GM19351 (cell line): ENCODE data around the gene KSR1.
"Not testable (repeated sequence)": the region's sequence is repeated elsewhere in the genome, so short reads cannot be mapped to it uniquely, and the experiment has no call there.

ENCODE experiments used
- ATAC-seq: cut with Tn5 transposase; IDR thresholded peaks from one replicate; pipeline ENCODE4 v1.9.1; 2021; ENCODE audit warnings: mild to moderate bottlenecking, moderate library complexity; ENCODE audit not compliant: unreplicated experiment

Gene KSR1

DNA sequence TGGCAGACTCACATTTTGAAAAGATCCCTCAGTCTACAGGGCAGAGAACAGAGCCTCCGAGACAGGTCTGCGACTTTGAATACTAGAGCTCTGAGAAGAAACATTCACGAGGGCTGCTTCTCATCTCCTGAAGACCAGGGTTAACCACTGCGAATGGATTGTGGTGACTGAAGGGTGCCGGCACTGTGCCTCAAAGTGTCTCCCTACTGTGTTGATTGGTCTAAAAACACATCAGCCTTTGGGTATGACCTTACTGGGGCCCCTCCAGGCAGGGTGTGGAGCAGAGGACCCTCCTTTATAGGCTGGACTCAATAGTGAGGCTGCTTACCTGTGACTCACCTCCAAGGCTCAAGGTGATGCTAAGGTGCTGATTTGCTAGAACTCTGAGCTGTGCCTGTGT is 172.1 kb downstream of the KSR1 start:
- no peak for ATAC-seq

DNA sequence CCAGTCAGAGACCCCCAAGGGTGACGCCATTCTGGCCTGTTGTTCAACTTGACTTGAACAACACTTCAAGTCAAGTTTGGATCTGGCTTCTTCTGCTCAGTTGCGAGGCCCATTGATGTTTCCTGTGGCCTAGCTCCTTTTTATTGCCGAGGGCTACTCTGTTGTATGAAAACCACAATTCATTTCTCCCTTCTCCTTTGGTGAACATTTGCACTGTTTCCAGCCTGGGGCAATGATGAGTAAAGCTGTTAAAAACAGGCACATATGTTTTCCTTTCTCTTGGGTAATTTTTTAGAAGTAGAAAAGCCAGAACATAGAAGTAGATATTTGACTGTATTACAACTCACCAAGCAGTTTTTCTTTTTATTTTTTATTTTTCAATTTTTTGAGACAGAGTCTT is 173.0 kb downstream of the KSR1 start:
- not testable (repeated sequence) for ATAC-seq

DNA sequence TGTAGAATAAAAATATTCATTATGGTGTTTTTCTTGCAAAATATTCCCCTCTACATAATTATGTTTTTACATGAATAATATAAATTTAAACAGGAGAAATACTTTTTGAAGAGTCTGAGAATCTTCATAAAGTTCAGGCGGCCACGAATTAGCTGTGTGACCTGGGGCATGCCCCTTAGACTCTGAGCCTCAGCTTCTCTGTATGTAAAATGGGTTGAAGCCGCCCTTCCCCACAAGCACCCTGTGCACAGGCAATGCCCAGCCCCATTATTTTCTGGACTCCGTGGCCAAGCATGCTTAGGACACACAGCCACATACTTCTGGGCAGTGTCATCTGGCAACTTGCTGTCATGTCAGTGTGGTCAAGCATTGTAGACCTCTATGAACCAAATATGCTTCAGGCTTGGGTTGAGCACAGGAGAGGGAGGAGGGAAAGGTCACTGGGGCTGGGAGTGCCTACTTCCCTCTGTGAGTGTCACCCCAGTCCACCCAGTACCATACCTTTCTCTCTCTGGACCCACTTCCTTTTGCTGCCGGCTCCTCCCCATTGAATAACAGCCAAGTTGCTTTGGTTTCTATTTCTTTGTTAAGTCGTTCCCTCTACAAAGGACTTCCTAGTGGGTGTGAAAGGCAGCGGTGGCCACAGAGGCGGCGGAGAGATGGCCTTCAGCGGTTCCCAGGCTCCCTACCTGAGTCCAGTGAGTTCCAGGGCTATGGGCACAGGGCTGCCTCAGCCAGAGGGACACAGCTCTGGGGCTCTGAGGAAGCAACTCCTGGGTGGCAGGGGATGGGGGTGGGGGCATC is 174.6 kb downstream of the KSR1 start, which contains the start of gene LGALS9:
Gene LGALS9, plus strand, starts transcription at position 582 of the 804 bp plus-strand sequence. Its CDS starts 78 bp downstream, at position 660.
- ATAC-seq, result peak; percentile 61

DNA sequence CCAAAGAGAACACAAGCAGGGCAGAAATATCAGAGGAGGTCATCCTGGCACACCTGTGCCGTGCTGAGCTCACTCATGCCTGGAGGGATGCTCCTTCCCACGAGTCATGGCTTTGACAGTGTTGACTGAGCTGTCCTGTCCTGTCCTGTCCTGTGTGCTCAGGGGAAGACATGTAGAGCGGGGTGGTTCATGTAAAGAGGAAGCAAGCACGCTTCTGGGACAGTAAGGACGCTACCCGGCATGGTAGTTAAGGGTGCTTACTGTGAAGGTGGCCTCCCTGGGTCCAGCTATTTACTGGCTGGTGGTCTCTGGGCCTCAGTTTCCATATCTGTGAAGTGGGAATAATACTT is 175.1 kb downstream of the KSR1 start:
- ATAC-seq, result peak; percentile 47

DNA sequence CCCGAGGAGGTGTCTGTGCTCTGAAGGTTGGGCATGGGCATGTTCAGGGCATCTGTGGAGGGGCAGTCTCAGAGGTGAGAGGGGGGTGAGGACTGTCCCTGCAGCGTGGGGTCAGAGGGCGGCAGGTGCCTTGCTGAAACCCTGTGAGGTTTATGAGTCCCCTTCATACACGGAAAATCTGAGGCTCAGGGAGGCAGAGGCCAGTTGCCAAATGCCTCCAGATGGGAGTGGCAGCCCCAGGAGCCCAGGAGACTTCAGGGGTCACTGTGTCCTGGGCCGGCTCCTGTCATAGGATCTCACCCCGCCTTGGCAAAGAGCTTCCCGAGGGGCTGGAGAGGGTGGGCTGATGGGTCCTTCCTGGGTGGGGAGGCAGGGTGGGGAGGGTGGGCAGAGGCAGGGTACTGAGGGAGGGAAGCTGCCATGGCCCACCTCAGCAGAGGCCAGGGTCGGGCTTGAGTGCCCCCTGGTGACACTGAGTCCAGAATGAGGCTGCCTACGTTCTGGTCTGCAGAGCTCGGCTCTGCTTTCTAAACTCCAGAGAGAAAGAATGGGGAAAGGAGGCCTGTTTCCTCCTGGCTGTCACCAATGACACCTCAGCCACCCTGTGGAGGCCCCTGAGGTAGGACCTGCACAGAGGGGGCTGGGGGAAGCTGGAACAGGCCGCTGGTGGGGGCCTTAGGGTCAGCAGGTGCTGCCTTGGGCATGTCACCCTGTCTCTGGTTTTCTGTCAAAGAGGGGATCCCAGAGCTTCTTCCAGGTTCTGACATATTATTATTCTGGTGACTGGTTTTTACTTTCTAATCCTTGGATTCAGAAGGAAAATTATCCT is 175.9 kb downstream of the KSR1 start:
- no peak for ATAC-seq

DNA sequence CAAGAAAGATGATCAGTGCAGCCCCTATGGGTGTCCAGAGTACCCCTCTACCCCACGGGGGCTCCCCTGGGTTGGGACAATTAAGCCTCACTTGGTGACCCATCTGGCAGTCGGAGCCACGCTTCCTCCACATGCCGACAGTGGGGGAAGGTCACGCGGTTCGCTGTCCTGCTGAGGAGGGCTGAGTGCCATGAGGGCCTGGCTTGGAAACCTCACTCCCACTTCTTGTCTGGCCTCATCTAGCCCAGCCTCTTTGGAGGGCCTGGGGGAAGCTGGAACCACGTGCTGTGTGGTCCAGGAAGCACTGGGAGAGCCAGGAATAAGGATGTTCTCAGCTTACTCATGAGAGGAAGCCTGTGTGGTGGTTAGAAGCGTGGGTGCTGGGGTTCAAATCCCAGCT is 176.5 kb downstream of the KSR1 start:
- not testable (repeated sequence) for ATAC-seq

DNA sequence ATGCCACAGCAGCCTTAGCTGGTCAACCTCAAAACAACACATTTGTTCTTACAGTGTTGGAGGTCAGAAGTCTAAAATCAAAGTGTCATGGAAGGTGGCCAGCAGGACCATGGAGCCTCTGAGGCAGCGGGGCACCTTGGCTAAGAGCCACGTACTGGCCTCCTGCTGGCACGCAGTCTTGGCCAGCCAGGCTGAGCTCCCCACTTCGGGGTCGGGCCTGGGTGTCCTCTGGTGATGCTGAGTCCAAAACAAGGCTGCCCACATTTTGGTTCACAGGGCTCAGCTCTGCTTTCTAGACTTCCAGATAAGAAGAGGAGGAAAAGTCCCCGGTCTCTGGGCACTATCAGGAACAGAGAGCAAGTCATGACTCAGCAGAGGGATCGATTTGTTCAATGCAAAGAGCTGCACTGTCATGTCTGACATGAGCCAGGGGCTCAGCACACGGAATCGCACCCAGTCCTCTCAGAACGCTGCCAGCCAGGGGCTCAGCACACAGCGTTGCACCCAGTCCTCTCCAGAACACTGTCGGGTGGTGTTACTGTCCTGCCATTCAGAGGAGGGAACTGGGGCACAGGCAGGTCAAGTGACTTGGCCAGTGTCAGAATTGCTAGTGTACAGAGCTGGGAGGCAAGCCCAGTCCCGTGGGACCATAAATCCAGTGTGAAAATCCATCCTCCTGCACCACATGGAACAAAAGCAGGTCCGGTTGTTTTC is 177.2 kb downstream of the KSR1 start:
- ATAC-seq, result no peak

DNA sequence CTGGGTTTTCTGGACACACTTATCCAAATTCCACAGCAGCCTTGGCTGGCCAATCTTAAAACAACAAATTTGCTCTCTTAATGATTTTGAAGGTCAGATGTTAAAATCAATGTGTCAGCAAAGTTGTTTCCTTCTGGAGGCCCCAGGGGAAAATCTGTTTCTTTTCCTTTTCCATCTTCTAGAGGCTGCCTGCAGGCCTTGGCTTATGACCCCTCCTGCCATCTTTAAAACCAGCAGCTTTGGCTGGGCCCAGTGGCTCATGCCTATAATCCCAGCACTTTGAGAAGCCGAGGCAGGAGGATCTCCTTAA is 177.7 kb downstream of the KSR1 start:
- no peak for ATAC-seq

DNA sequence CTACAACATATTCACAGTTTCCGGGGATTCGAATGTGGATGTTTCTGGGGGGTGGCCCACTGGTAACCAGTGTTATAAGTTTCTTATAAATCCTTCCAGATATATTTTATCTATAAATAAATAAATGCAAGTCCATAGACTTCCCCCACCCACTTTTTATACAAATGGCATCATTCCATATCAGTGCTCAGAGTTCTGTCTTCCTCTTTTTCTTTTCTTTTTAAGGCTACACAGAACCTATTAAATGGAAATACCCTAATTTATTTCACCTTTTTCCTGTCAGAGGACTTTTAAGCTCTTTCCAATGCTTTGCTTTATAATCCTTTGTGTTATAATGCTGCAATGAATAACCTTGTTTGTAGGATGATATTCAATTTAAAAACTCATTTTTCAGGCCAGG is 178.5 kb downstream of the KSR1 start:
- ATAC-seq, result no peak

DNA sequence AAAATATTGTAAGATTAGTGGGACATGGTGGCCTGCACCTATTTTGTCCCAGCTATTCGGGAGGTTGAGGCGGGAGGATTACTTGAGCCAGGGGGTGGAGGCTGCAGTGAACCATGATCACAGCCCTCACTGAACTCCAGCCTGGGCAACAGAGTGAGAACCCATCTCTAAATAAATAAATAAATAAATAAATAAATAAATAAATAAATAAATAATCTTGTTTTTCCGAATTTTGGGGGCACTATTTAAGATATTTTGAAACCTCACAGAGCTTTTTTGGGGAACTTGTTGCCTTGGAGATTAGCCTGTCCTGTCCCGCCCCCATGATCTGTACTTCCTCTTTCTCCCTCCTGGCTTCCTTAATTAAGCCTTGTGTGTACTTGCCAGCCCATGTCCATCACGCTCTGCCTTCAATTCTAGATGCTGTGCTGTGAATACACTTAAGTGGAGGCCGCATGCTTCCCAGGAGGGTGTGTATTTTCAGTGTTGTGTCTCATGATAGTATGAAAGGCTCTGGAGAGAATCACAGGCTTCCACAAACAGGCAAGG is 179.1 kb downstream of the KSR1 start:
- ATAC-seq, result peak; percentile 35

DNA sequence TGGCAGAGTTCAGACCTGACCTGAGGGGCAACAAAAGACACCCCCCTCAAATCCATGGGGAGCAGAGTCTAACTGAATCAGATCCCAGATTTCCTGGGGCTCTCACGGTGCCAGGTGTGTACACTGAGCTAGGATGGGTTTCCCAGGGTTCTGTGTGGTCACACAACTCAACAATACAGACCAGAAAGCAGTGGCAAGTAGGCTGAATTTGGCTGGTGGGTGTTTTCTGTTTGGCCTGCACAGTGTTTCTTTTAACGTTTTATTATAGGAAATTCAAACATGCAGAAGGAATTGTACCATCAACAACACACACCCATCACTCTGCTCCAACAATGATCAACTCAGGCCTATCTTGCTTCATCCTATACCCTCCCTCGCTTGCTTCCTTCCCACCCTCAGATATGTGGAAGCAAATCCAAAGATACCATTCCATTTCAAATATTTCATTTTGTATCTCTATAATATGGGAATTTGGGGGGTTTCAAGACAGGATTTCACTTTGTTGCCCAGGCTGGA is 179.8 kb downstream of the KSR1 start:
- ATAC-seq, result not testable (repeated sequence)

DNA sequence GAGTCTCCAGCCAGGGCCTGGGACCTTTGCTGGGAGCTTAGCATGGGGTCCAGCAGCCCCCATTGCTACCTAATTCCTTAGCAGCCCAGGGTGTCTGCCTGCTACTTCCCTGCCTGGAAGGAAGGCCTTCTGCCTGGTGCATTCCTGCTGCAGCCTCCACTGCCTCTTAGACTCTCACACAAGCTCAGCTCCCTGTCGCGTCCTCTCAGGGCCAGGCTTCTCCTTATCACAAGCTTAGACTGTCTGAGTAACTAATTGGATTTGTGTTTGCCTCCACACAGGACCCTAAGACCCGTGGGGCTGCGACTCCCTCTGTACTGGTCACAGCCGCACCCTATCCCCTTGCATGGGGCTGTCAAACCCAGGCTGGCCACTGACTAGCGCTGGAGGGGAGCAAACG is 181.6 kb downstream of the KSR1 start:
- not testable (repeated sequence) for ATAC-seq

DNA sequence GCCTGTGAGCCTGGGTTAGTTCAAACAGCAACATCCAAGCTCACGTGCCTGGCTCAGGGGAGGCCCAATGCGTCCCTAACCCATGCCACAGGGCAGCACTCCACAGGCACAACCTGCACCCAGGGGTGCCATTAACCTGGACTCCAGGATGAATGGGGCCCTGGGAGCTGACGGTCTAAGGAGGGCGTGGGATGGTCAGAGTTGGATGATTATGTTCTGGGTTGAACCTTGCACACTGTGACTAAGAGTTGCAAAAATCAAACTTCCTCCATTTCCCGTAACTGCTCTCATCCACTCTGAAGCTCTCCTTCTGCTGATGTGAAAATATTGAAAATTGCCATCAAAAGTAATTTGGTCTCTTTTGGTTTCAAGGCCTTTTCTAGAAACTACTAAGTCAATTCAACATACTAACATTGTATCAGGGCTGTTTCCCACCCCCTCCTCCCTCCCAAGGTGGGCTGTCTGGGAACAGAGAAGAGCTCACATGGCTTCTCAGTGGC is 182.2 kb downstream of the KSR1 start:
- ATAC-seq, result not testable (repeated sequence)

DNA sequence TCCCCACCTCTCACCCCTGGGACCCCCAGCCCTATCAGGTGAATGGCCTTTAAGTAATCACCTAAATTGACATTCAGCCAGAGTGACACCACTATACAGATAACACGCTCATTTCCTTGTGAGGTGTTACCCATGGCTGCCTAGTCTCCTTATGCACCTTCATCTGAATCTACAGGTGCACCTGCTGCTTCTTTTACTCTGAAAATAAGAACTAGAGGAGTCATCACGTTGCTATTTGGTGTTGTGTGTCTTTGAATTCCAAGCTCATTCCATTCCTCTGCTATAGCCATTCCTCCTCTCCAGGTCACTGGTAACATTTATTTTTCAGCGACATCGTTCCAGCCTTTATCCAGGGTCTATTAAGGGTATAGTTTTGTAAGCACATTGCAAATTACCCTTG is 184.5 kb downstream of the KSR1 start:
- ATAC-seq, result no peak

DNA sequence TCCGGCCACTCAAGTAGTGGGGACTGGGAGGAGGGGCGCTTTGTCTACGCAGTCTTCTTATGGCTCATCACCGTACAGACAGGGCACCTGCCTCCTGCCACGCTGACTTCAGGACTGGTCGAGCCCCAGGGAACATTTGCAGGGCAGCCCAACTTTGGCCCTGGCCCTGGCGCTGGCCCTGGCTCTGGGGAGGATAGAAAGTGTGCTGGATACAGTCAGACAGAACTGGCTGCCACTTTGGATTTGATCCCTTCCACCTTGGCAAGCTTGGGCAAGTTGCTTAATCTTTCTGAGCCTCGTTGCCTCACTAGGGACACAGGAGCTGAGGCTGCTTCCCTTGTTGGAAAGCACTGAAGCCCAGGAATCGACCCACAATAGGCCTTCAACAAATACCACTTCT is 188.3 kb downstream of the KSR1 start:
- no peak for ATAC-seq

DNA sequence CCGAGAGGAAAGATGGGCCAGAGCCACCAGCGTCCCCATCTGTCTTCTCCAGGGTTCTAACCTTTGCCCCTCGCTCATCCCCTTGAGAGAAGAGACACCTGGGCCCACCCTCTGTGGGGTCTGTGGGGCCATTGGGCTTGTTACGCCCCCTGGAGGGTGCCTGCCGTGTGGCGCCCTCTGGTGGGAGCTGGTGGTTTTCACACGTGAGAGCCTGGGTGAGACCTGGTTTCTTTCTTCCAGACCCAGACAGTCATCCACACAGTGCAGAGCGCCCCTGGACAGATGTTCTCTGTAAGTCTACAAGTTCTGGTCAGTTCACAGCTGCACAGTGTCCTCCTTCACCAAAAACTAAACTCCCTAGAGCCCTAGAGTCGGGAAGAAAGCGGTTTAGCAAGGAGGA is 189.4 kb downstream of the KSR1 start:
- ATAC-seq, result peak; percentile 58

DNA sequence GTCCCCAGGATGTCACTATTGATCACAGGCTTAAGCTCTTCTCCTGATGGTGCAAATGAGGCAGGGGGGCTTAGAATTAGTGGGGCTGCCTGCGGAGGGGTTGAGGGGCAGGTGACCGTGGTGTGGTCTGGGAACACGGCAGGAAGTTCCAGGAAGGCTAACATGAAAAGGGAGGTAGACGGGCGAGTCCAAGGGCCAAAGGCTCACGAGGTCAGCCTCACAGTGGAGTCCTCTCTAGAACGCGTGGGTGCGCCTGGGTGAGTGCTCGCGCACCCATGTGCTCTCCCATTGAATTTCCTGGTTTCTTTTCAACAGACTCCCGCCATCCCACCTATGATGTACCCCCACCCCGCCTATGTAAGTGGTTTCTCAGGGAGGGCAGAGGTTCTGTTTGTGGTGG is 190.0 kb downstream of the KSR1 start:
- no peak for ATAC-seq

DNA sequence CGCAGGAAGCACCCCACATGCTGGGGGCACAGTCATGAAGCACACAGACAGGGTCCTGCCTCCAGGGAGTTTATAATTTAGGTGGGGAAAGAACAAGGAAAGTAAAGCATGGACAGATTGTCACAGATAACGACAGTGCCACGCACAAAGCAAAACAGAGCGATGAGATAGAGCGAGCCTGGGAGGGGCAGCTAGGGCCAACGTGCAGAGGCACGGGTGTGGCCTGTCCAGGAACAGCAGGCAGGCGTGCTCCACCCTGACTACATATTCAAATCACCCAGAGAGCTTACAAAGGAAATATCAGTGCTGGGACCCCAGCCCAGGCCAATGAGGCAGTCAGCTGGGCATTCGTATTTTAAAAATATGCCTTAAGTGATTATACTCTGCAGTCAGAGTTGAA is 191.5 kb downstream of the KSR1 start:
- ATAC-seq, result no peak

DNA sequence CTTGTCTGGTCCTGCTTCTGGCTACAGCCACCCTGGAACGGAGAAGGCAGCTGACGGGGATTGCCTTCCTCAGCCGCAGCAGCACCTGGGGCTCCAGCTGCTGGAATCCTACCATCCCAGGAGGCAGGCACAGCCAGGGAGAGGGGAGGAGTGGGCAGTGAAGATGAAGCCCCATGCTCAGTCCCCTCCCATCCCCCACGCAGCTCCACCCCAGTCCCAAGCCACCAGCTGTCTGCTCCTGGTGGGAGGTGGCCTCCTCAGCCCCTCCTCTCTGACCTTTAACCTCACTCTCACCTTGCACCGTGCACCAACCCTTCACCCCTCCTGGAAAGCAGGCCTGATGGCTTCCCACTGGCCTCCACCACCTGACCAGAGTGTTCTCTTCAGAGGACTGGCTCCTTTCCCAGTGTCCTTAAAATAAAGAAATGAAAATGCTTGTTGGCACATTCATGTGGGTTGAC is 192.9 kb downstream of the KSR1 start:
- not testable (repeated sequence) for ATAC-seq

DNA sequence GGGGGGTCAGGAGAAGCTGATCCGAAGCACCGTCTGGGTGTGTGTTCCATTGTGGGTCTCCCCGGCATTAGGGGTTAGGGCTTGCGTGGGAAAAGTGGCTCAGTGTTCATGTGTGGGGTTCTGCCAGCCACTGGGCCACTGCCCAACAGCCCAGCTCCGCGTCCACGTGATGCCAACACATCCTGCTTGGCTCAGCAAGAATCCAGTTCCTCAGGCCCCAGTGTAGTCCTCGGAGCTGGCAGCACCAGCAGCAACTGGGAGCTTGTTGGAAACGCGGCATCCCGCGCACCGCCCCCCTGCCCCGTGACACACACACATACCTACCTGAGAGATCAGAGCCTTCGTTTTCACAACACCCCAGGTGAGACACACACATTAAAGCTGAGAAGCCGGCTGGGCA is 193.7 kb downstream of the KSR1 start:
- no peak for ATAC-seq

DNA sequence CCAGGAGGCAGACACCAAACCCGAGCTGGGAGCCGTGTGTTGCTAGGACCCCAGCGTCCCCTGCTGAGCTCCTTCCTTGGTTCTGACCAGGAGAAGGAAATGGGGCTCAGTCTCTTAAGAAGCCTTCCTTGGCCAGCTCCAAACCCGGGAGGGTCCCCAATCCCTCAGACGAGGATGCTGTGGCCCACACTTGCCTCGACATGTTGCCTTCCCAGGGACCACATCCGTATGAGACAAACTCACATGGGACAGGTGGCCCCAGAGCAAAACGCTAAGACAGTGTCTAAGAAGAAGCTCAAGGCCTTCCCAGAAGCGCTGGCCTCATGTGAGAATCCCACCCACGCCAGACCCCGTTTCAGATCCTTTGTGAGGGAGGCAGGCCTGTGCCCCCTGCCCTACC is 194.6 kb downstream of the KSR1 start:
- ATAC-seq, result no peak
